ENCODE data around the gene DROSHA. TPM values are rescaled to one million over a fixed set of nuclear protein-coding genes. Genes with fewer than 3 reads are reported as not detected.

Gene DROSHA
- total RNA-seq, 1 experiment from 2014 or later = 106 TPM

DNA sequence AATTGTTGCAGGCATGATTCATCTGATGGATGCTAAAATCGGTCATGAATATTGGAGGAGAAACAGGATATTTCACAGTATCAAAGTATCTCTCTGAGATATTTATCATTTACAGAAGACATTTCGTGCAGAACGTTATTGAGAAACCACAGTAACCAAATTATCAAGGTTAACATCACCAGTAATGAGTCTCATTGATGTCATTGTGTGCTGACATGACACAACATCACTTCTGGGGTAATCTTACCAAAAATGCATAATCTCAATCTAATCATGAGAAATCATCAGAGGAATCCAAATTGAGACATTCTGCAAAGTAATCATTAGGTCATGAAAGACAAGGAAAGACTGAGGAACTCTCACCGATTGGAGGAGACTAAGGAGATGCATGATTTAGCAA is 42.9 kb upstream of the DROSHA start:
- no CpG with 5 or more reads among the region's 4 CpGs for WGBS (ENCODE audit: extremely low coverage, insufficient read length, low lambda C conversion rate)
- no peak overlapping the region for H3K56ac ChIP-seq (ENCODE audit: insufficient read length, low read depth, low read length)
- H4K8ac ChIP-seq (replicated peaks; ENCODE audit: insufficient read length, low read depth, low read length) = no peak overlapping the region
- no peak overlapping the region for H2BK12ac ChIP-seq (ENCODE audit: insufficient read length, low read depth, low read length)
- H3T11ph ChIP-seq (ENCODE audit: low read length) = no peak overlapping the region
- Mint-ChIP-seq H3K27ac (no peak overlapping the region), H3K36me3 (ENCODE audit: insufficient read depth in 1 of 3, low read depth in 3 of 3) (no peaks in the 10 kb centered on the region), H3K4me1 (no peaks in the 10 kb centered on the region), H3K9me3 (no peaks in the 10 kb centered on the region), H3K4me3 (no peak overlapping the region), H3K27me3 (ENCODE audit: low read depth) (no peaks in the 10 kb centered on the region; the same call in 1 of the 2 replicates)
- no peak overlapping the region for H4K91ac ChIP-seq (ENCODE audit: insufficient read length, low read depth, low read length)
- H2BK5ac ChIP-seq (ENCODE audit: insufficient read length, low read length) = no peak overlapping the region
- no peak overlapping the region for H2AFZ ChIP-seq (ENCODE audit: low read length)
- H2AK5ac ChIP-seq (ENCODE audit: insufficient read length, low read length) = no peak overlapping the region
- no peaks in the 10 kb centered on the region for H3K23me2 ChIP-seq (ENCODE audit: insufficient read length, low read depth, low read length, poor library complexity, severe bottlenecking)
- H3K79me2 ChIP-seq (ENCODE audit: insufficient read depth, low read length) = no peaks in the 10 kb centered on the region
- no peaks in the 10 kb centered on the region for H3K9me3 ChIP-seq (ENCODE audit: control insufficient read depth, low read depth, low read length)
- H3K4me2 ChIP-seq (ENCODE audit: insufficient read depth, insufficient read length, low read length) = no peak overlapping the region
- H3K4ac ChIP-seq (ENCODE audit: low read depth, low read length) = no peak overlapping the region
- no peak for DNase-seq
- no peak overlapping the region for H3K14ac ChIP-seq (ENCODE audit: insufficient read depth, low read length)
- no peak overlapping the region for H3K23ac ChIP-seq (ENCODE audit: insufficient read length, low read depth, low read length)
- TF ChIP-seq, protein P1, sequence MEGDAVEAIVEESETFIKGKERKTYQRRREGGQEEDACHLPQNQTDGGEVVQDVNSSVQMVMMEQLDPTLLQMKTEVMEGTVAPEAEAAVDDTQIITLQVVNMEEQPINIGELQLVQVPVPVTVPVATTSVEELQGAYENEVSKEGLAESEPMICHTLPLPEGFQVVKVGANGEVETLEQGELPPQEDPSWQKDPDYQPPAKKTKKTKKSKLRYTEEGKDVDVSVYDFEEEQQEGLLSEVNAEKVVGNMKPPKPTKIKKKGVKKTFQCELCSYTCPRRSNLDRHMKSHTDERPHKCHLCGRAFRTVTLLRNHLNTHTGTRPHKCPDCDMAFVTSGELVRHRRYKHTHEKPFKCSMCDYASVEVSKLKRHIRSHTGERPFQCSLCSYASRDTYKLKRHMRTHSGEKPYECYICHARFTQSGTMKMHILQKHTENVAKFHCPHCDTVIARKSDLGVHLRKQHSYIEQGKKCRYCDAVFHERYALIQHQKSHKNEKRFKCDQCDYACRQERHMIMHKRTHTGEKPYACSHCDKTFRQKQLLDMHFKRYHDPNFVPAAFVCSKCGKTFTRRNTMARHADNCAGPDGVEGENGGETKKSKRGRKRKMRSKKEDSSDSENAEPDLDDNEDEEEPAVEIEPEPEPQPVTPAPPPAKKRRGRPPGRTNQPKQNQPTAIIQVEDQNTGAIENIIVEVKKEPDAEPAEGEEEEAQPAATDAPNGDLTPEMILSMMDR (conservative IDR thresholded peaks at IDR 0.05) = no peak
- no peaks in the 10 kb centered on the region for H3K79me1 ChIP-seq (ENCODE audit: insufficient read depth, low read depth, low read length, poor library complexity, severe bottlenecking)
- H2BK20ac ChIP-seq (ENCODE audit: low read depth, low read length, poor library complexity, severe bottlenecking) = no peak overlapping the region
- H3K27me3 ChIP-seq (ENCODE audit: insufficient read depth, low read length) = no peaks in the 10 kb centered on the region
- no peak overlapping the region for H2BK120ac ChIP-seq (ENCODE audit: low read depth, low read length, poor library complexity, severe bottlenecking)
- H3K18ac ChIP-seq (ENCODE audit: insufficient read length, low read depth, low read length) = no peak overlapping the region
- no peaks in the 10 kb centered on the region for H3K4me1 ChIP-seq (ENCODE audit: insufficient read depth, low read length)
- no peak overlapping the region for H2BK15ac ChIP-seq (ENCODE audit: low read depth, low read length)
- no peak overlapping the region for H3K27ac ChIP-seq (ENCODE audit: insufficient read length, low read depth, low read length)
- H3K9ac ChIP-seq (ENCODE audit: extremely low read depth, insufficient read length, low read length) = no peak overlapping the region
- H4K5ac ChIP-seq (ENCODE audit: insufficient read length, low read depth, low read length) = no peak overlapping the region
- no peaks in the 10 kb centered on the region for H4K20me1 ChIP-seq (ENCODE audit: control insufficient read depth, insufficient read depth, insufficient read length)

Data from H9 (cell line).